ENCODE measurements around the gene TNXB. TPM values are rescaled to one million over a fixed set of nuclear protein-coding genes. Genes with fewer than 3 reads are reported as not detected.
A peak's percentile ranks its signal among the peaks of the same experiment; 100 is the strongest.
"Not testable (repeated sequence)": the region's sequence is repeated elsewhere in the genome, so short reads cannot be mapped to it uniquely, and the experiment has no call there.

TNXB gene
- total RNA-seq, 1 experiment from 2014 or later: 3.6 TPM

- no peaks in the 10 kb centered on the region for H3K9me3 ChIP-seq
- no peak overlapping the region for H3K4me3 ChIP-seq
- no peaks in the 10 kb centered on the region for H3K27me3 ChIP-seq
- DNase-seq: no peak
- no peaks in the 10 kb centered on the region for H3K36me3 ChIP-seq
Measured at GRCh38 chr6:32064706-32065105, 44.4 kb downstream of the TNXB start.

- no peaks in the 10 kb centered on the region for H3K36me3 ChIP-seq
- DNase-seq: no peak
- H3K9me3 ChIP-seq: no peaks in the 10 kb centered on the region
- H3K27me3 ChIP-seq: no peaks in the 10 kb centered on the region
- H3K4me3 ChIP-seq: no peak overlapping the region
Measured at GRCh38 chr6:32060966-32061655, 48.0 kb downstream of the TNXB start.

GRCh38 chr6:32058511-32058963 lies 50.6 kb downstream of the TNXB start:
- no peak overlapping the region for H3K4me3 ChIP-seq
- no peaks in the 10 kb centered on the region for H3K9me3 ChIP-seq
- DNase-seq: peak; percentile 59
- no peaks in the 10 kb centered on the region for H3K36me3 ChIP-seq
- no peaks in the 10 kb centered on the region for H3K27me3 ChIP-seq

DNA sequence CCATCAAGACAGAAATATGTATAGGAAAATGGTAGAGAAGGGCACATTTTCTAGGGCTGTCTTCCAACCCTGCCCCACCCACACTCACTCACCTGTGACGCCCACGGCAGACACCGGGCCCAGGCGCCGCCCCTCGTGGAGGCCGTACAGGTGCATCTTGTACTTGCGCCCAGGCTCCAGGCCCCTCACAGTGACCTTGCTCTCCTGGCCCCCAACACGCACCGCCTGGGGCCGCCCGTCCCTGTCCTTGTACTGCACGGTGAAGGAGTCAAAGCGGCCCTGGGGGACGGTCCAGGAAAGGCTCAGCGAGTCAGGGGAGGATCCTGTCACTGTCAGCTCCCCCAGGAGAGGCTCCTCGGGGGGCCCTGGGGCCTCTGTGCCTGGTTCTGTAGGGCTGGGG lies 51.2 kb downstream of the TNXB start:
- no peak for DNase-seq

GRCh38 chr6:32056254-32056653 lies 52.9 kb downstream of the TNXB start:
- DNase-seq: no peak
- no peaks in the 10 kb centered on the region for H3K36me3 ChIP-seq
- no peak overlapping the region for H3K4me3 ChIP-seq
- H3K9me3 ChIP-seq: no peaks in the 10 kb centered on the region
- H3K27me3 ChIP-seq: no peaks in the 10 kb centered on the region

More for the DNA sequence above, 51.2 kb downstream of the TNXB start:
- Histone ChIP-seq H3K36me3 (no peaks in the 10 kb centered on the region), H3K4me3 (no peak overlapping the region), H3K27me3 (no peaks in the 10 kb centered on the region), H3K9me3 (no peaks in the 10 kb centered on the region)

DNA sequence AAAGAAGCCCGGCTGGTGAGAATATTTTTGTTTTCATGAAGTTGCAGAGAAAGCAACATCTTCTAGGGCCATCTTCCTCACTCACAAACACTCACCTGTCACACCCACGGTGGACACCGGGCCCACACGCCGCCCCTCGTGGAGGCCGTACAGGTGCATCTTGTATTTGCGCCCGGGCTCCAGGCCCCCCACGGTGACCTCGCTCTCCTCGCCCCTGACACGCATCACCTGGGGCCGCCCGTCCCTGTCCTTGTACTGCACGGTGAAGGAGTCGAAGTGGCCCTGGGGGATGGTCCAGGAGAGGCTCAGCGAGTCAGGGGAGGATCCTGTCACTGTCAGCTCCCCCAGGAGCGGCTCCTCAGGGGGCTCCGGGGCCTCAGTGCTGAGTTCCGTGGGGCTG lies 53.4 kb downstream of the TNXB start:
- not testable (repeated sequence) for DNase-seq, H3K9me3 ChIP-seq, H3K36me3 ChIP-seq, H3K27me3 ChIP-seq, H3K4me3 ChIP-seq

DNA sequence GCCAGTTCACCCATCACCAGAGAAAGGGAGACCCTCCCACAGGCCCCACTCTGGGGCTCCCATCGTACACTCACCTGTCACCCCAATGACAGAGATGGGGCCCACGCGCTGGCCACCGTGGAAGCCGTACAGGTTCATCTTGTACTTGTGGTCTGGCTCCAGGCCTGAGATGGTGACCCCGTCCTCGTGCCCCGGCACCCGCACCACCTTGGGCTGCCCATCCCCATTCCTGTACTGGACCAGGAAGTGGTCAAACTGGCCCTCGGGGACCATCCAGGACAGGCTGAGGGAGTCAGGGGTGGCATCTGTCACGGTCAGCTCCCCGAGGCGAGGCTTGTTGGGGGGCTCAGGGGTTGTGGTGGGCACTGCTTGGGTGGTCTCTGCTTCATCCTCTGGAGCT lies 55.8 kb downstream of the TNXB start:
- H3K27me3 ChIP-seq, H3K36me3 ChIP-seq, H3K4me3 ChIP-seq, H3K9me3 ChIP-seq, DNase-seq: not testable (repeated sequence)

GRCh38 chr6:32052626-32053025 lies 56.5 kb downstream of the TNXB start:
- not testable (repeated sequence) for DNase-seq

GRCh38 chr6:32050562-32050961 lies 58.6 kb downstream of the TNXB start:
- Histone ChIP-seq H3K4me3 (no peak overlapping the region), H3K9me3 (no peaks in the 10 kb centered on the region), H3K36me3 (no peaks in the 10 kb centered on the region), H3K27me3 (no peaks in the 10 kb centered on the region)
- DNase-seq: no peak

More at GRCh38 chr6:32052626-32053025, 56.5 kb downstream of the TNXB start:
- not testable (repeated sequence) for H3K36me3 ChIP-seq, H3K9me3 ChIP-seq, H3K27me3 ChIP-seq, H3K4me3 ChIP-seq

DNA sequence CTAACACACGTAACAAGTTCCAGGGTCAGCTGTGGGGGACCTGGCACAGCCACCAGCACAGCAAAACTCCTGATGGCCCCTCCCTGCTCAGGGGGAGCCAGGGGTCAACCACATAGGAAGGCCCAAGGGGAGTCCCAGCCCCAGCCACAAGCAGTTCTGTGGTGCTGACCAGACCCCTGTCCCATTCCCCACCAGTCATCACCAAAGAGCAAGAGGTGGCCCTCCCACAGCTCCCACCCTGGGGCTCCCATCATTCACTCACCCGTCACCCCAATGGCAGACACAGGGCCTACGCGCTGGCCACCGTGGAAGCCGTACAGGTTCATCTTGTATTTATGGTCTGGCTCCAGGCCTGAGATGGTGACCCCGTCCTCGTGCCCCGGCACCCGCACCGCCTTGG lies 59.4 kb downstream of the TNXB start:
- not testable (repeated sequence) for H3K36me3 ChIP-seq, H3K9me3 ChIP-seq, DNase-seq, H3K4me3 ChIP-seq, H3K27me3 ChIP-seq

GRCh38 chr6:32049149-32049548 lies 60.0 kb downstream of the TNXB start:
- not testable (repeated sequence) for H3K36me3 ChIP-seq, DNase-seq, H3K27me3 ChIP-seq, H3K4me3 ChIP-seq, H3K9me3 ChIP-seq

GRCh38 chr6:32047855-32048766 lies 61.0 kb downstream of the TNXB start:
- H3K4me3 ChIP-seq: no peak overlapping the region
- peak; percentile 49 for DNase-seq
- no peaks in the 10 kb centered on the region for H3K36me3 ChIP-seq
- no peaks in the 10 kb centered on the region for H3K27me3 ChIP-seq
- no peaks in the 10 kb centered on the region for H3K9me3 ChIP-seq

DNA sequence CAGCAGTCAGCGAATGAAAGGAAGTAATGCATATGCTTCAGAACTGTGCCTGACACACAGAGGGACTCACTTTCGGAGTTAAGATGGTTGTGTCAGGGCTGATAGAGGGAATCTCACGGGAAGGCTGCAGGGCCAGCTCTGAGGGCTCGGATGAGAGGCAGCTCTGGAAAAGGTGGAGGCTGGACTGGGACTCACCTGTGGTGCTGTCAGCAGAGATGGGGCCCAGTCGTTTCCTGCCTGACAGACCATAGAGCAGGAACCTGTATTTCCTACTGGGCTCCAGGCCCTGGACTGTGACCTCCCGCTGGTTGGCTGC lies 61.6 kb downstream of the TNXB start:
- Histone ChIP-seq H3K4me3 (no peak overlapping the region), H3K9me3 (no peaks in the 10 kb centered on the region), H3K27me3 (no peaks in the 10 kb centered on the region), H3K36me3 (no peaks in the 10 kb centered on the region)
- DNase-seq: no peak

GRCh38 chr6:32047084-32047478 lies 62.1 kb downstream of the TNXB start:
- Histone ChIP-seq H3K4me3 (no peak overlapping the region), H3K9me3 (no peaks in the 10 kb centered on the region), H3K36me3 (no peaks in the 10 kb centered on the region), H3K27me3 (no peaks in the 10 kb centered on the region)
- DNase-seq: peak; percentile 49

DNA sequence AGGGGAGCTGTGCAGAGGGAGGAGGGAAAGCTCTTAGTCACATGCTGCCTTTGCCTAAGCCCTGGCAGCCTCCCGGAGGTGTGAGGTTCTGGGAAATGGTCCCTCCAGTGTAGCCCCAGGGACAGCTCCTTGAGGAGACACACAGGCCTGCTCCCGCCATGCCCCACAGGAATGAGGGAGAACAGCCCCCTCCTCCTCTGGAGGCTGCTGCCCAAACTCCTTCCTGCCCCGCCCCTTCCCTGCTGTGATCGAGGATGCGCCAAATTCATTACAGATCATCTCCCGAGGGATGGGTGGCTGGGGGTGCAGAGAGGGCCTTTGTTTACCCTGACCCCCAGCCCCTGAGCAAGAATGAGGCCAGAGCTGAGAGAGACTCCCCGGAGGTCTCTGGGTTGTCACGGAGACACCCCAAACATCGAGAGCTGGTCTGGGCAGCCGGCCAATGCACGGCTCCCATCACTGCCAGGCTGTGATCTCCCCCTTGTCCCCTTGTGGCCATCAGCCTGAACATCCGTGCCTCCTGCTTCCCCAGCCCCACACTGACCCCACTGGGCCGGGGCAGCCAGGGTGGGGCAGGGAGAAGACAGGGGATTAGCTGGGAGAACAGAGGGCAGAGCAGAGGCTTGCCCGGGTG lies 62.6 kb downstream of the TNXB start:
- no peak overlapping the region for H3K4me3 ChIP-seq
- no peaks in the 10 kb centered on the region for H3K9me3 ChIP-seq
- H3K36me3 ChIP-seq: no peaks in the 10 kb centered on the region
- H3K27me3 ChIP-seq: no peaks in the 10 kb centered on the region
- peak; percentile 38 for DNase-seq

- Histone ChIP-seq H3K36me3 (no peaks in the 10 kb centered on the region), H3K4me3 (no peak overlapping the region), H3K27me3 (no peaks in the 10 kb centered on the region), H3K9me3 (no peaks in the 10 kb centered on the region)
- DNase-seq: no peak
Measured at GRCh38 chr6:32045811-32046449, 63.2 kb downstream of the TNXB start.

- not testable (repeated sequence) for H3K27me3 ChIP-seq, H3K9me3 ChIP-seq, DNase-seq
Measured at GRCh38 chr6:32044916-32045315, 64.2 kb downstream of the TNXB start.

More at GRCh38 chr6:32044916-32045315, 64.2 kb downstream of the TNXB start:
- H3K4me3 ChIP-seq, H3K36me3 ChIP-seq: not testable (repeated sequence)
